ENCODE data around the gene TPSD1. TPM values are rescaled to one million over a fixed set of nuclear protein-coding genes. Genes with fewer than 3 reads are reported as not detected.

TPSD1 gene
- polyA plus RNA-seq, 3 donors from 2014 or later: not detected

DNA sequence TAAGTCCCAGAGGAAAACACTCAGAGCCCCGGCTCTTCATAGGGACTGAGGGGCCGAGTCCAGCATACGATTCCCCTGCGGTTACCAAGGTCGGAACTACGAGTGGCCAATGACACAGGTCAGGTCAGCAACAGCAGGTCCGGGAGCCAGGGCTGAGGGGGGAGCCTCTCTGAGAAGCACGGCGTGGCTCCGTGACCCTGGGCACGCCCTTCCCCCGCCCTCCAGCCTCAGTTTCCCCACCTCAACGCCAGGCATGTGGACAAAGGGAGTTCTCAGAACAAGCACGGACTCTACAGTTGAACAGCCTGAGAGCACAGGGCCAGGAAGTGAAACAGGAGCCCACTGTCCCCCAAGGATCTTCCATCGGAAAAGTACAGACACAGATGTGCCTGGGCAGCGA, 25.6 kb downstream of the TPSD1 start:
- Mint-ChIP-seq H3K9me3 (no peaks in the 10 kb centered on the region), H3K36me3 (no peaks in the 10 kb centered on the region), H3K27ac (no peak overlapping the region), H3K4me3 (no peak overlapping the region), H3K4me1 (no peaks in the 10 kb centered on the region), H3K27me3 (ENCODE audit: low read depth in 3 of 3) (peaks cover 2 to 5% (median 4%) of the 10 kb centered on the region in 3 donors)
- DNase-seq: no peak

DNA sequence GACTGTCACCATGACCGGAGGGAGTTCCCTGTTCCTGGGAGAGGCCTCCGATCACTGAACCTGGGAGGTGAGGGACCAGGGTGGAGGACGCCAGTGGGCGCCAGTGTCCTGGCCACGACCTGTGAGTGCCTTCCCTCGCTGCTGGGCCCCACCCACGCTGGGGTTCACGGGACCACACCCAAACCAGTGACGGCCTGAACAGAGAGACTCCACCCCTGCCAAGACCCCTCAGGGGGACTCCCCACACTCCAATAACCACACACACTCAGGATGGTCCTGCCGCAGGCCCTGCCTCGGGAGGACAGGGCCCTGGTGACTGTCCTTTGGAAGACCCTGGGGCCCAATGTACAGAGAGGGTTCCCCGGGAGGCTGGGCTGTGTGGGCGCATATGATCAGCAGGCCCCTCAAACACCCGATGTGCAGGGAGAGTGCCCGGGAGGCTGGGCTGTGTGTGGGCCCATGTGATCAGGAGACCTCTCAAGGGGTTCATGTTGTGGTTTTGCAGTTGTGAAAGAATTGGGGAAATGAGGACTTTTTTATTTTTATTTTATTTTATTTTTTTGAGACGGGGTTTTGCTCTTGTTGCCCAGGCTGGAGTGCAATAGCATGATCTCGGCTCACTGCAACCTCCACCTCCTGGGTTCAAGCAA, 26.6 kb downstream of the TPSD1 start:
- DNase-seq: no peak
- Mint-ChIP-seq H3K4me3 (no peak overlapping the region), H3K4me1 (no peaks in the 10 kb centered on the region)

DNA sequence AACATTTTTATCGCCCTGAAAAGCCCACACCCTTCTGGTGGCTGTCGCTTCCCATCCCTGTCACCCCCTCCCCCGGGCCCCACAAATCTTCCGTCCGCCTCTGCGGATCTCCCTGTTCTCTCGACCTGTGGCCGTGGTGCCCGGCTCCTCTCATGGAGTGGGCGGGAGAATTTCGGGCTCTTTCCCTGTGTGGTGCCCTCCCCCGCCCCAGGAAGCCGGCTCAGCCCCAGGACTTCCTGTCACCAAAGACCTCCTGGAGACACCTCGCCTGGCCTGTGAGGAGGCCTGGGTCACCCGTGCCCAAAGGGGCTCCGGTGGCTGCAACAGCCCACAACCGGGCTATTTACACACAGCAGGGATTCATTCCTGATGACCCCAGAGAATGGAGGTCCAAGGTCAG, 27.4 kb downstream of the TPSD1 start:
- Mint-ChIP-seq H3K27ac (no peak overlapping the region), H3K36me3 (no peaks in the 10 kb centered on the region), H3K4me1 (no peaks in the 10 kb centered on the region), H3K4me3 (no peak overlapping the region), H3K9me3 (no peaks in the 10 kb centered on the region), H3K27me3 (ENCODE audit: low read depth in 3 of 3) (peaks cover 2 to 5% (median 4%) of the 10 kb centered on the region in 3 donors)
- DNase-seq: no peak

More for the DNA sequence above, 26.6 kb downstream of the TPSD1 start:
- Mint-ChIP-seq H3K9me3 (no peaks in the 10 kb centered on the region), H3K27ac (no peak overlapping the region), H3K36me3 (no peaks in the 10 kb centered on the region), H3K27me3 (ENCODE audit: low read depth in 3 of 3) (peaks cover 2 to 5% (median 4%) of the 10 kb centered on the region in 3 donors)

GRCh38 chr16:1283996-1284616, 28.2 kb downstream of the TPSD1 start:
- Mint-ChIP-seq H3K27ac (no peak overlapping the region), H3K36me3 (no peaks in the 10 kb centered on the region), H3K4me1 (no peaks in the 10 kb centered on the region), H3K9me3 (no peaks in the 10 kb centered on the region), H3K4me3 (no peak overlapping the region), H3K27me3 (ENCODE audit: low read depth in 3 of 3) (peaks cover 2 to 5% (median 4%) of the 10 kb centered on the region in 3 donors)
- no peak for DNase-seq

GRCh38 chr16:1285669-1286512, 30.0 kb downstream of the TPSD1 start:
- Mint-ChIP-seq H3K27ac (no peak overlapping the region), H3K36me3 (no peaks in the 10 kb centered on the region), H3K4me3 (no peak overlapping the region), H3K9me3 (no peaks in the 10 kb centered on the region), H3K4me1 (no peaks in the 10 kb centered on the region), H3K27me3 (ENCODE audit: low read depth in 3 of 3) (peaks cover 2 to 12% (median 4%) of the 10 kb centered on the region in 3 donors)
- no peak for DNase-seq

- Mint-ChIP-seq H3K27ac (no peak overlapping the region), H3K9me3 (no peaks in the 10 kb centered on the region), H3K27me3 (ENCODE audit: low read depth in 3 of 3) (peaks cover 2 to 12% (median 7%) of the 10 kb centered on the region in 3 donors), H3K4me3 (no peak overlapping the region), H3K4me1 (no peaks in the 10 kb centered on the region), H3K36me3 (no peaks in the 10 kb centered on the region)
- no peak for DNase-seq
These were observed 30.7 kb downstream of the TPSD1 start for GRCh38 chr16:1286513-1287094.

DNA sequence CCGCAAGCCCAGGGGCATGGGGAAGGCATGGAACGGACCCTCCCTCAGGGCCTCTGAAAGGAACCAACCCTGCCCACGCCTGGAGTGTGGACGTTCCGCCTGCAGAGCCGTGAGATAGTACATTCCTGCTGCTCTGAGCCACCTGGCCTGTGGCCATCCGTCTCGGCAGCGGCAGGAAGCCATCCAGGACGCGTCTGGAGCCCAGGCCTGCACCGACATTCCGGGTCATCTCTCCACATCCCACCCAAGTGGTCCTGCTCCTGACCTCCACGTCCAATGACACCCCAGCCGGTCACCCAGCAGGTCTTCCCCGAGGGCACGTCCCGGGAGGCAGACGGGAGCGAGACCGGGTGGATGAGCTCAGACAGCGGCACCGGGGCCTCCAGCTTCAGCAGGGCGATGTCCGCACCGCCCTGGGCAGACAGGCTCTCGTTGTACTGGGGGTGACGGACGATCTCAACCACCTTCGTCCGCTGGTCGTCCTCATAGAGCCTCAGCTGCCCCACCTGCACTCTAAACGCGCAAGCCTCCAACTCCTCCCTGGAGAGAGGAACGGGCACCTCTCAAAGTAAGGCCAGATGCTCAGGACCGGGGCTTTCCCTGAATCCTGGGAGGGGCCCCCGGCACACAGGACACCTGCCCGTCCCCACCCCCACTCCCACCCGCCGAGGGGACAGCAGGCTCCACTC, 32.3 kb downstream of the TPSD1 start:
- DNase-seq: no peak
- Mint-ChIP-seq H3K27me3 (ENCODE audit: low read depth in 3 of 3) (peaks cover 6 to 14% (median 7%) of the 10 kb centered on the region in 3 donors), H3K27ac (no peak overlapping the region), H3K9me3 (no peaks in the 10 kb centered on the region), H3K4me1 (no peaks in the 10 kb centered on the region), H3K36me3 (no peaks in the 10 kb centered on the region), H3K4me3 (no peak overlapping the region)

DNA sequence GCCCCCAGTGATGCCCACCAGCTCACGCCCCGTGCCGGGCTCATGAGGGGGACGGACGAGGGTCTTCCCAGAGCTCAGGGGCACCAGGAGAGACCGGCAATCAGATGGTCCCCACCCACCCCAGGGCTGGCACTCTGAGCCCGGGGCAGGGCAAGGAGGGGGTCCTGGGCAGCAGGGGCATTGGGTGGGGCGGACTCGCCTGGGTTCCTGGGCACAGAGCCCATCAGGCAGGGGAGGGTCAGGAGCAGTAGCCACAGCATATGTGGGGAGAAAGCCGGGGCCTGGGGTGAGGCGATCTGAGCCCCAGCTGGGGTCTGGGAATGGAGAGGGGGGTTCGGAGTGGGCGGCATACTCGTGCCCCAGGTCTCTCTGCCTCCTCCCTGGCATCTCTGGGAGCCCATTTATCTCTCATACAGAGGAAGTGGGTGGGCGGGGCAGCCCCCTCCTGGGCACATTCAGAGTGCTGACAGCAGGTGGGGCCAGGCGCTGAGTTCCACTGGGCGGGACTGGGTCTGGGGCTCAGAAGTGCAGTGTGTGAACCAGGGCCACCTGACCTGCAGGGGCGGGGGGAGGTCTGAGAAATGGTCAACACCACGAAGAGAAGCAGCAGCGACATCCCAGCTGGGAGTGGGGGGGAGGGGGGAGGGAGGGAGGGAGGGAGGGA, 33.1 kb downstream of the TPSD1 start:
- no peak overlapping the region for H3K4me3 Mint-ChIP-seq
- H3K36me3 Mint-ChIP-seq: no peaks in the 10 kb centered on the region
- H3K27ac Mint-ChIP-seq: no peak overlapping the region
- H3K4me1 Mint-ChIP-seq: no peaks in the 10 kb centered on the region
- DNase-seq: no peak
- no peaks in the 10 kb centered on the region for H3K9me3 Mint-ChIP-seq
- H3K27me3 Mint-ChIP-seq (ENCODE audit: low read depth in 3 of 3): peaks cover 7 to 14% (median 10%) of the 10 kb centered on the region in 3 donors

GRCh38 chr16:1289477-1289866, 33.6 kb downstream of the TPSD1 start:
- no peak overlapping the region for H3K27ac Mint-ChIP-seq
- H3K4me3 Mint-ChIP-seq: no peak overlapping the region
- DNase-seq: no peak
- H3K4me1 Mint-ChIP-seq: no peaks in the 10 kb centered on the region
- H3K27me3 Mint-ChIP-seq (ENCODE audit: low read depth in 3 of 3): peaks cover 9 to 12% (median 10%) of the 10 kb centered on the region in 3 donors
- H3K9me3 Mint-ChIP-seq: no peaks in the 10 kb centered on the region
- H3K36me3 Mint-ChIP-seq: no peaks in the 10 kb centered on the region

- DNase-seq: no peak
- no peaks in the 10 kb centered on the region for H3K9me3 Mint-ChIP-seq
- H3K4me1 Mint-ChIP-seq: no peaks in the 10 kb centered on the region
- no peak overlapping the region for H3K4me3 Mint-ChIP-seq
- no peaks in the 10 kb centered on the region for H3K36me3 Mint-ChIP-seq
- peaks cover 9 to 12% (median 12%) of the 10 kb centered on the region in 3 donors for H3K27me3 Mint-ChIP-seq (ENCODE audit: low read depth in 3 of 3)
- no peak overlapping the region for H3K27ac Mint-ChIP-seq
These were observed 34.2 kb downstream of the TPSD1 start for GRCh38 chr16:1290063-1290501.

DNA sequence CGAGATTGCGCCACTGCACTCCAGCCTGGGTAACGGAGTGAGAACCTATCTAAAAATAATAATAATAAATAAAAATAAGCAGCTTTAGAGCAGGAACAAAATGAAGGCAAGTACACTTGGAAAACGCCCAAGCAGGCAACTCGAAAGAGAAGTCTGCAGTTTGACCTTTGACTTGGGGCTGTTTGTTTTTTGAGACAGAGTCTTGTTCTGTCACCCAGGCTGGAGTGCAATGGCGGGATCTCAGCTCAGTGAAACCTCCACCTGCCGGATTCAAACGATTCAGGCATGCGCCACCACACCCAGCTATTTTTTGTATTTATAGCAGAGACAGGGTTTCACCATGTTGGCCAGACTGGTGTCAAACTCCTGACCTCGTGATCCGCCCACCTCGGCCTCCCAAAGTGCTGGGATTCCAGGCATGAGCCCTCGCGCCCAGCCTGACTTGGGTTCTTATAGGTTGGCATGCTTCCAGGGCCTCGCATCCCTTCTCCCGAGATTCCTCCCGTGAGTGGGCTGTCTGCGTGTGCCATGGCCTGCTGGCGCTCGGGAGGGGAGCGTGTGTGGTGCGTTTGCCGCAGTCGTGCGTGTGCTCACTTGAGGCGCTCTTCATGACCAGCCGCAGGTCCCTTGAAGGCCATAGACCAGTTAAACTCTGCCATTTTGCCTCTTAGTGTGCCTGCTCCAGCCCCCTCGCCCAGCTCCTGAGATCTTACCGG, 35.1 kb downstream of the TPSD1 start:
- Mint-ChIP-seq H3K36me3 (no peaks in the 10 kb centered on the region), H3K4me3 (no peak overlapping the region), H3K27ac (no peak overlapping the region), H3K4me1 (no peaks in the 10 kb centered on the region), H3K27me3 (ENCODE audit: low read depth in 3 of 3) (peaks cover 8 to 14% (median 12%) of the 10 kb centered on the region in 3 donors), H3K9me3 (peaks cover 0 to 1% (median 0%) of the 10 kb centered on the region in 6 donors)
- no peak for DNase-seq

- Mint-ChIP-seq H3K4me3 (no peak overlapping the region), H3K9me3 (peaks cover 0 to 1% (median 0%) of the 10 kb centered on the region in 6 donors), H3K27me3 (ENCODE audit: low read depth in 3 of 3) (peaks cover 8 to 12% (median 12%) of the 10 kb centered on the region in 3 donors), H3K4me1 (no peaks in the 10 kb centered on the region), H3K27ac (no peak overlapping the region), H3K36me3 (no peaks in the 10 kb centered on the region)
- no peak for DNase-seq
These were observed 35.7 kb downstream of the TPSD1 start for GRCh38 chr16:1291576-1291974.
